HL-60 (cell line): ENCODE measurements around the gene RALGPS2.

ENCODE experiments used
- DNase-seq, 2 experiments: peaks; one replicate each; pipeline ENCODE4 v3.0.0-alpha.2; 2010 to 2020; ENCODE audit warnings: low read depth in 1 of 2, low spot score in 1 of 2
- H3K27ac ChIP-seq: fragments of 250-450 bp; sonication (Bioruptor Pico); replicated peaks from 2 replicates; pipeline ENCODE4 v1.5.1; 2020; ENCODE audit warnings: mild to moderate bottlenecking, moderate library complexity
- H3K27me3 ChIP-seq: fragments of 250-450 bp; sonication (Bioruptor Pico); 2 replicates; pipeline ENCODE4 v1.5.1; 2021; ENCODE audit warnings: mild to moderate bottlenecking, moderate library complexity; ENCODE audit not compliant: insufficient read depth, poor library complexity, severe bottlenecking
- H3K4me3 ChIP-seq: replicated peaks from 2 replicates; pipeline ENCODE4 v1.5.1; 2011; ENCODE audit warnings: mild to moderate bottlenecking, control low read depth, low read length; ENCODE audit not compliant: insufficient read depth
- CTCF ChIP-seq: IDR thresholded peaks from one replicate; pipeline ENCODE4 v1.5.1; 2011; ENCODE audit warnings: low read length, control low read depth, inconsistent platforms; ENCODE audit not compliant: insufficient read depth
- GABPA ChIP-seq: IDR thresholded peaks from 2 replicates; pipeline ENCODE4 v1.6.1; 2012; ENCODE audit warnings: low read depth
- POLR2AphosphoS5 ChIP-seq: IDR thresholded peaks from 2 replicates; pipeline ENCODE4 v1.6.1; 2012; ENCODE audit warnings: low read depth
- REST ChIP-seq: IDR thresholded peaks from 2 replicates; pipeline ENCODE4 v1.6.1; 2012; ENCODE audit warnings: low read depth; ENCODE audit not compliant: insufficient replicate concordance
- SPI1 ChIP-seq: IDR thresholded peaks from 2 replicates; pipeline ENCODE4 v1.6.1; 2012; ENCODE audit warnings: low read depth, mild to moderate bottlenecking, borderline replicate concordance
- long read RNA-seq: library from polyadenylated mRNA; unstranded; transcript quantifications from one replicate; pipeline ENCODE4 v2.0.0, GENCODE V29; 2020

Gene RALGPS2
- long read RNA-seq, full-length matches to known transcripts = 6 of 16 reads
- long read RNA-seq, partial matches to known transcripts = 6 of 16 reads
- long read RNA-seq, other reads (novel, unspliced or antisense) = 4 of 16 reads

- peak within 1 kb of the TSS; percentile 79 for H3K4me3 ChIP-seq
- H3K27me3 ChIP-seq = no peaks in the 10 kb centered on the region
- peak; percentile 25 to 52 for DNase-seq
- H3K27ac ChIP-seq = peak within 1 kb of the TSS; percentile 75
- TF ChIP-seq CTCF (no peak), POLR2AphosphoS5 (peak; percentile 15; the same call in 1 of the 2 replicates)
These were observed at the start of gene RALGPS2 for GRCh38 chr1:178724728-178725465. TSS of gene RALGPS2 (plus strand) at chr1:178725244. CDS start at chr1:178776765, 51,521 bp downstream.

GRCh38 chr1:178679237-178679636 is 45.8 kb upstream of the RALGPS2 start:
- DNase-seq = no peak
- Histone ChIP-seq H3K4me3 (no peak overlapping the region), H3K27me3 (no peaks in the 10 kb centered on the region), H3K27ac (no peak overlapping the region)
- TF ChIP-seq GABPA (no peak), REST (no peak), POLR2AphosphoS5 (no peak)

DNA sequence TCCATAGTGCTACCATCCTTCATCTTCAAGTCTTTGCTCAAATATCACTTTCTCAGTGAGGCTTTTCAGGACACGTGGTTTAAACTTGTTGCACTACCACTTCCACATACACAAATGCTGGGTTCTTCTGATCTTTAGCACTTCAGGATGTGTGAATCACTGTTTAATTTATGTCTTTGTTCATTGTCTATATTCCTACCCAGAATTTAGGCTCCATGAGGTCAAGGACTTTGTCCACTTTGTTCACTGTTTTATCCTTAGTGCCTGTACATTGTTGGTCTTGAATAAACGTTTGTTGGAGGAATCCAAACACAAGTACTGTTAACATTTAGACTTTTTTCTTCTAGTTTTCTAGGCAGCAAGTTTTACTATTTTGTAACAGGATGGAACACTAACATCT is 42.6 kb upstream of the RALGPS2 start:
- TF ChIP-seq CTCF = no peak
- H3K27me3 ChIP-seq = no peaks in the 10 kb centered on the region
- no peak overlapping the region for H3K27ac ChIP-seq
- no peak overlapping the region for H3K4me3 ChIP-seq
- no peak for DNase-seq

DNA sequence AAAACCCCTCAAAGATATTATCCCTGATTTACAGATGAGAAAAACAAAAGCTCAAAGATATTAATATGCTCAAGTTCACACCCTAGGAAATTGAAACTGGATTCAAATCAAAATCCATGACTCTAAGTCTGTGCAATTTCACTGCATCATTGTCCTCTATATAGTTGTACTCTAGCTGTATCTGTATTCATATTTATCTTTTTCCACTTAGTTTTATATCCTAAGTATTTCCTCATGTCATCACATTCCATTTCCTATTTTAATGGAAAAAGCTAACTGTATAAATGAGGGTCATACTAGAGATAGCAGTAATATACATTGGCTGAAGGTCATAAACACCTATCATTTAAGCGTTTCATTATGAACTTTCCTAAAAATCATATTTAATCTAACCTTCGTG is 42.2 kb upstream of the RALGPS2 start:
- TF ChIP-seq POLR2AphosphoS5 = no peak
- no peak for TF ChIP-seq GABPA
- no peak for TF ChIP-seq CTCF
- no peak for TF ChIP-seq REST
- no peak for TF ChIP-seq SPI1
- H3K27ac ChIP-seq = no peak overlapping the region
- no peak for DNase-seq
- no peaks in the 10 kb centered on the region for H3K27me3 ChIP-seq
- H3K4me3 ChIP-seq = no peak overlapping the region
